Astrocyte (in vitro differentiated cells and primary cell): ENCODE measurements around the gene RASSF5.

Experiments
- EZH2 ChIP-seq: IDR thresholded peaks from 2 replicates; pipeline ENCODE4 v1.6.1; 2012; ENCODE audit warnings: mild to moderate bottlenecking, low read length, inconsistent platforms; ENCODE audit not compliant: insufficient read depth
- TF ChIP-seq, protein P1 (sequence below): IDR thresholded peaks from 2 replicates; pipeline ENCODE4 v1.5.1; 2011; ENCODE audit warnings: low read depth, mild to moderate bottlenecking, inconsistent platforms, low read length, moderate library complexity; ENCODE audit not compliant: insufficient read depth

GRCh38 chr1:206466840-206467649 lies 40.3 kb upstream of the RASSF5 start:
- TF ChIP-seq, protein P1, sequence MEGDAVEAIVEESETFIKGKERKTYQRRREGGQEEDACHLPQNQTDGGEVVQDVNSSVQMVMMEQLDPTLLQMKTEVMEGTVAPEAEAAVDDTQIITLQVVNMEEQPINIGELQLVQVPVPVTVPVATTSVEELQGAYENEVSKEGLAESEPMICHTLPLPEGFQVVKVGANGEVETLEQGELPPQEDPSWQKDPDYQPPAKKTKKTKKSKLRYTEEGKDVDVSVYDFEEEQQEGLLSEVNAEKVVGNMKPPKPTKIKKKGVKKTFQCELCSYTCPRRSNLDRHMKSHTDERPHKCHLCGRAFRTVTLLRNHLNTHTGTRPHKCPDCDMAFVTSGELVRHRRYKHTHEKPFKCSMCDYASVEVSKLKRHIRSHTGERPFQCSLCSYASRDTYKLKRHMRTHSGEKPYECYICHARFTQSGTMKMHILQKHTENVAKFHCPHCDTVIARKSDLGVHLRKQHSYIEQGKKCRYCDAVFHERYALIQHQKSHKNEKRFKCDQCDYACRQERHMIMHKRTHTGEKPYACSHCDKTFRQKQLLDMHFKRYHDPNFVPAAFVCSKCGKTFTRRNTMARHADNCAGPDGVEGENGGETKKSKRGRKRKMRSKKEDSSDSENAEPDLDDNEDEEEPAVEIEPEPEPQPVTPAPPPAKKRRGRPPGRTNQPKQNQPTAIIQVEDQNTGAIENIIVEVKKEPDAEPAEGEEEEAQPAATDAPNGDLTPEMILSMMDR = no peak
- no peak for TF ChIP-seq EZH2
